Glomerular visceral epithelial cell (primary cell): ENCODE measurements around the gene UBL4B.

ENCODE experiments used
- DNase-seq: peaks from one replicate; pipeline ENCODE4 v3.0.0-alpha.2; 2016; ENCODE audit errors: extremely low spot score

Gene UBL4B

GRCh38 chr1:110084227-110085078, 27.8 kb upstream of the UBL4B start:
- DNase-seq, result no peak

- no peak for DNase-seq
Measured at GRCh38 chr1:110085671-110086070, 26.6 kb upstream of the UBL4B start.

- no peak for DNase-seq
Measured at GRCh38 chr1:110086961-110087360, 25.3 kb upstream of the UBL4B start.

GRCh38 chr1:110087812-110088738, 24.2 kb upstream of the UBL4B start:
- peak; percentile 51 for DNase-seq

- no peak for DNase-seq
Measured at GRCh38 chr1:110088739-110089316, 23.4 kb upstream of the UBL4B start.

- no peak for DNase-seq
Measured at GRCh38 chr1:110089561-110090275, 22.5 kb upstream of the UBL4B start.

GRCh38 chr1:110091381-110091780, 20.9 kb upstream of the UBL4B start:
- DNase-seq, result no peak

- no peak for DNase-seq
Measured at GRCh38 chr1:110091791-110092190, 20.5 kb upstream of the UBL4B start.

GRCh38 chr1:110092991-110093390, 19.3 kb upstream of the UBL4B start:
- DNase-seq, result no peak

GRCh38 chr1:110094931-110095654, 17.1 kb upstream of the UBL4B start:
- no peak for DNase-seq

- DNase-seq, result no peak
Measured at GRCh38 chr1:110097507-110098221, 14.6 kb upstream of the UBL4B start.

GRCh38 chr1:110098222-110099026, 13.8 kb upstream of the UBL4B start:
- no peak for DNase-seq

- no peak for DNase-seq
Measured at GRCh38 chr1:110100335-110100734, 11.9 kb upstream of the UBL4B start.

- DNase-seq, result no peak
Measured at GRCh38 chr1:110102081-110102480, 10.2 kb upstream of the UBL4B start.

GRCh38 chr1:110106013-110106941, 6.0 kb upstream of the UBL4B start:
- peak; percentile 64 for DNase-seq

GRCh38 chr1:110107867-110108469, 4.3 kb upstream of the UBL4B start:
- DNase-seq, result no peak

- DNase-seq, result no peak
Measured at GRCh38 chr1:110111081-110111480, 1.2 kb upstream of the UBL4B start.

- no peak for DNase-seq
Measured at GRCh38 chr1:110112656-110113055, 413 bp downstream of the UBL4B start.
